Parathyroid adenoma (tissue), 2 donors: ENCODE results near the gene ABHD16B.
"Not testable (repeated sequence)": the region's sequence is repeated elsewhere in the genome, so short reads cannot be mapped to it uniquely, and the experiment has no call there.

Experiments used
- H2AFZ ChIP-seq: fragments of 300-600 bp; sonication (generic); one replicate; pipeline ENCODE4 v1.7.0; 2017; ENCODE audit warnings: antibody characterized with exemption, mild to moderate bottlenecking
- H3K27ac ChIP-seq: fragments of 300-600 bp; sonication (generic); one replicate; pipeline ENCODE4 v1.7.0; 2017
- H3K27me3 ChIP-seq: fragments of 300-600 bp; sonication (generic); one replicate; pipeline ENCODE4 v1.7.0; 2017; ENCODE audit warnings: low read length; ENCODE audit not compliant: control insufficient read depth, insufficient read depth
- H3K36me3 ChIP-seq: fragments of 300-600 bp; sonication (generic); one replicate; pipeline ENCODE4 v1.7.0; 2017; ENCODE audit warnings: low read length; ENCODE audit not compliant: control insufficient read depth, insufficient read depth
- H3K4me1 ChIP-seq: fragments of 300-600 bp; sonication (generic); one replicate; pipeline ENCODE4 v1.7.0; 2017; ENCODE audit warnings: control low read depth
- H3K4me2 ChIP-seq: fragments of 300-600 bp; sonication (generic); one replicate; pipeline ENCODE4 v1.7.0; 2017; ENCODE audit warnings: low read length
- H3K4me3 ChIP-seq: fragments of 300-600 bp; sonication (generic); one replicate; pipeline ENCODE4 v1.7.0; 2017; ENCODE audit warnings: low read depth, low read length
- H3K79me2 ChIP-seq: fragments of 300-600 bp; sonication (generic); one replicate; pipeline ENCODE4 v1.7.0; 2017; ENCODE audit warnings: control low read depth
- H3K9ac ChIP-seq: fragments of 300-600 bp; sonication (generic); one replicate; pipeline ENCODE4 v1.7.0; 2017; ENCODE audit warnings: mild to moderate bottlenecking
- H3K9me3 ChIP-seq: fragments of 300-600 bp; sonication (generic); one replicate; pipeline ENCODE4 v1.7.0; 2017; ENCODE audit warnings: low read length; ENCODE audit not compliant: control insufficient read depth
- CTCF ChIP-seq: fragments of 300-600 bp; sonication (generic); IDR thresholded peaks from one replicate; pipeline ENCODE4 v1.7.0; 2017; ENCODE audit warnings: antibody characterized with exemption, mild to moderate bottlenecking
- donor health status: primary hyperparathyroidism.

ABHD16B gene

GRCh38 chr20:63876489-63877036, 15.3 kb downstream of the ABHD16B start:
- H2AFZ ChIP-seq: no peak overlapping the region
- H3K36me3 ChIP-seq: no peaks in the 10 kb centered on the region
- no peak for TF ChIP-seq CTCF
- H3K27ac ChIP-seq: no peak overlapping the region
- no peaks in the 10 kb centered on the region for H3K4me1 ChIP-seq
- H3K9ac ChIP-seq: no peak overlapping the region
- H3K27me3 ChIP-seq: no peaks in the 10 kb centered on the region
- H3K79me2 ChIP-seq: peaks cover 67% of the 10 kb centered on the region
- H3K4me2 ChIP-seq: no peak overlapping the region
- no peak overlapping the region for H3K4me3 ChIP-seq
- H3K9me3 ChIP-seq: no peaks in the 10 kb centered on the region

GRCh38 chr20:63877755-63878470, 16.6 kb downstream of the ABHD16B start:
- Histone ChIP-seq H3K4me2 (no peak overlapping the region), H3K4me1 (no peaks in the 10 kb centered on the region), H3K27ac (no peak overlapping the region), H3K36me3 (no peaks in the 10 kb centered on the region), H3K27me3 (no peaks in the 10 kb centered on the region), H3K9ac (no peak overlapping the region), H2AFZ (no peak overlapping the region), H3K9me3 (no peaks in the 10 kb centered on the region), H3K79me2 (peaks cover 61% of the 10 kb centered on the region), H3K4me3 (no peak overlapping the region)
- no peak for TF ChIP-seq CTCF

GRCh38 chr20:63878899-63879663, 17.8 kb downstream of the ABHD16B start:
- H3K4me3 ChIP-seq: no peak overlapping the region
- no peak overlapping the region for H3K9ac ChIP-seq
- no peaks in the 10 kb centered on the region for H3K9me3 ChIP-seq
- no peaks in the 10 kb centered on the region for H3K36me3 ChIP-seq
- H3K4me2 ChIP-seq: no peak overlapping the region
- no peak overlapping the region for H3K27ac ChIP-seq
- no peaks in the 10 kb centered on the region for H3K4me1 ChIP-seq
- TF ChIP-seq CTCF: no peak
- no peaks in the 10 kb centered on the region for H3K27me3 ChIP-seq
- no peak overlapping the region for H2AFZ ChIP-seq
- H3K79me2 ChIP-seq: peaks cover 59% of the 10 kb centered on the region

GRCh38 chr20:63880901-63881300, 19.6 kb downstream of the ABHD16B start:
- not testable (repeated sequence) for H2AFZ ChIP-seq, H3K9ac ChIP-seq, H3K4me1 ChIP-seq, H3K4me3 ChIP-seq, H3K36me3 ChIP-seq, H3K9me3 ChIP-seq, H3K27me3 ChIP-seq, H3K27ac ChIP-seq, H3K4me2 ChIP-seq
- H3K79me2 ChIP-seq: peaks cover 51% of the 10 kb centered on the region

GRCh38 chr20:63881451-63882226, 20.3 kb downstream of the ABHD16B start:
- no peak overlapping the region for H3K27ac ChIP-seq
- no peak for TF ChIP-seq CTCF
- H3K9ac ChIP-seq: no peak overlapping the region
- H3K4me1 ChIP-seq: no peaks in the 10 kb centered on the region
- H2AFZ ChIP-seq: no peak overlapping the region
- H3K79me2 ChIP-seq: peaks cover 47% of the 10 kb centered on the region
- H3K4me3 ChIP-seq: no peak overlapping the region
- no peaks in the 10 kb centered on the region for H3K9me3 ChIP-seq
- no peak overlapping the region for H3K4me2 ChIP-seq
- no peaks in the 10 kb centered on the region for H3K36me3 ChIP-seq
- H3K27me3 ChIP-seq: no peaks in the 10 kb centered on the region
